ENCODE measurements around the gene SPATS2L.
A peak's percentile ranks its signal among the peaks of the same experiment; 100 is the strongest.

SPATS2L gene

GRCh38 chr2:200525882-200526651 lies 219.6 kb downstream of the SPATS2L start, which contains the start of gene SGO2:
TSS of gene SGO2 (plus strand) at chr2:200526207. CDS start at chr2:200532976, 6,769 bp downstream.
- DNase-seq: peak; percentile 97

GRCh38 chr2:200528228-200528627 lies 221.7 kb downstream of the SPATS2L start:
- no peak for DNase-seq

Measured in femur (tissue), 1 donor.